ENCODE measurements around the gene RHOXF2.
A peak's percentile ranks its signal among the peaks of the same experiment; 100 is the strongest.

Gene RHOXF2

DNA sequence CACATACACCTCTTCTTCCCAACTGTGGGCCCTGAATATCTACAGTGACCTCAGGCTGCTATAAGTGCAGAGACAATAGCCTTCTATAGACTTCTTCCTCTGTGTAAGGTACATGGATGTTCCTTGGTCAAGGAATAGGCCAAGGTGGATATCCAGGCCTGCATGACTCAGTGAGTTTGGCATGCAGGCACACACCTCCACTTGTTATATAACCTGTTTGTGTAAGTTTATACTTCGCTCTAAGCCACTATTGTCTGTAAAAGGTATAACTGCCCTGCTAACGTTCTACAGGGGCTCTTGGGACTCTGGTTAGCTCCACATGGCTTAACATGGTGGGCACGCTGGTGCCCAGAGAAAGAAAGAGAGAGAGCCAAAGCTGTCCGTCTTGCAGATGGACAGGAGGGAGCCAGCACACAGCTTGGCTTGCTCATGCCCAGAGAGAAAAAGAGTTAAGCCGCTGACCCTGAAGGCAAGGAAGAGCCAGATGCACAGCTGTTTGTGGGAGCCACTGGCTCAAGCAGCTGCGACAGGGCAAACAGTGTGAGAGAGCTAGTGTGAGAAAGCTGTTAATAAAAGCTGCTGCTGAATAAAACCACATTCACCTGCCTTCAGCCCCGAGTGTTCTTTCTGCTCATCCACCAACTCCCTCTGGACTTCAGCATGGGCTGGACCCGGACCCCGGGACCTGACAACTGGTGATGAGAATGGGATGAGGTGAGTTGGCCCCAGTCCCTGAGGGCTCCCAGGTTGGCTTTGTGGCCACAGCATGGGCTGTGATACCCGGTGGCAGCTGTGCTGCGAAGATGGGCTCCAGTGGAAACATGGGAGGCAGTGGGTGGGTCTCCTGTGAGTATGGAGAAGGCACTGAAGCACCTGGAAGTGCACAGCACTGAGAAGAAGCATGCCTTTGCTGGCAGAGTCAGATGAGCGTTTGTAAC is 47.7 kb downstream of the RHOXF2 start:
- no peak for DNase-seq

DNA sequence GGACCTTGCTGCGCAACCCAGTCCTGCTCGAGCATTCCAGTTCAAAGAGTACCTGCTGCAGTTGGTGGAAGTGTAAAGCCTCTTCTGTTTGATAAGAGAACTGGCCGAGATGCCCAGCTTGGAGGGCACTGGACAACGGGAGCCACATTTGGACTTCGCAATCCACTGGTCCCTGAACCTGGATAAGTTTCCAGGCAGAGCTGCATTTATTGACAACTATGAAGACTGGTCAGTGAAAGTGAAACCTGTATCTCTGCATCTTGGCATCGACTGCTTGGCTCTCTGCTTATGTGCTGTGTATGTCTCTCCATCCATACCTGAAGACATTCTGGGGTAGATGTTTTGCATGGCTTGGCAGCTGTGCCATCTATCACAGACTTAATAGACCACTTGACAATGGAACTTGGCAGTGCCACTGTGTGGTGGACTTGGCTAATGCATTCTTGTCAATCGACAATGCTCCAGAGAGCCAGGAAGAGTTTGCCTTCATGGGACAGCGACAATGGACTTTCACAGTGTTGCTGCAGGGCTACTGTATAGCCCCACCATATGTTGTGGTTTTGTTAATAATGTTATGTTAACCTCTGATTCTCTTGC is 48.7 kb downstream of the RHOXF2 start:
- DNase-seq: no peak

DNA sequence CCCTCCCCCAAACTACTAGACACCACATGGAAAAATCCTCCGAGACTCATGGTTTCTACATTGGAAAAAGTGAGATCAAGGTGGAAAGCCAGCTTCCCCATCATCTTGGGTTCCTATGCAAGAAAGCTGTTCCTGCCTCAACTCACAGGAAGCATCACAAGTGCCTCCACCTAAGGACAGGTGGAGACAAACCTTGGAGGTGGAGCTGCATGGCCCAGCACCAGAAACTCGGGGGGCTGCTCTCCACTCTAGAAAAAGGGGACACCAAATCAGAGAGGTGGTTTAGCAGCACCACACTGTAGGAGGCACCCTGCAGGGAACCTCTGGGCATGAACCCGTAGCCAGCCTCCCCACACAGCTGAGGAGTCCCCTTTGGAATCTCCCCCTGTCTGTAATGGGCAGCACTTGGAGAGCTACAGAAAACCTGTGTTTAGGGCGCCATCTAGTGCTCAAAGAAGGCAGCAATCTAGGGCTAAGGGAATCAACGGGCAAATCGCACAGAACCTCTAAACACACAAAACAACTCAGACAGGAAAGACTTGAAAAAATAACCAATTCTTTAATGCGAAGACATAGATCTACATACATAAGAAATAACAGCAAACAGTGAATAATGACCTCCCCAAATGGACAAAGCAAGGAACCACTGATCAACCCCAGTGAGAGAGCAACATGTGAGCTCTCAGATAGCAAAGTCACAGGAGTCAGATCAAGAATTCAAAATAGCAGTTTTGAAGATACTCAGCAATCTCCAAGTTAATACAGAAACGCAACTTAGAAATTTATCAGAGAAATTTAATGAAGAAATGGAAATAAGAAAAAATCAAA is 55.2 kb downstream of the RHOXF2 start:
- peak; percentile 62 for DNase-seq

Measured in femur (tissue), 1 donor.